ENCODE data around the gene C18orf63.

- TF ChIP-seq POLR2AphosphoS5 (IDR thresholded peaks at IDR 0.05; ENCODE audit: low read depth): no peak
- TF ChIP-seq EZH2 (IDR thresholded peaks at IDR 0.05; ENCODE audit: low read depth, unreplicated experiment): no peak
Measured at GRCh38 chr18:74281980-74282754, 33.5 kb upstream of the C18orf63 start.
